HL-60 (cell line): Measurements from ENCODE around the gene CXXC4.

Experiments used
- DNase-seq, 2 experiments: peaks; one replicate each; pipeline ENCODE4 v3.0.0-alpha.2; 2010 to 2020; ENCODE audit warnings: low read depth in 1 of 2, low spot score in 1 of 2
- H3K27ac ChIP-seq: fragments of 250-450 bp; sonication (Bioruptor Pico); replicated peaks from 2 replicates; pipeline ENCODE4 v1.5.1; 2020; ENCODE audit warnings: mild to moderate bottlenecking, moderate library complexity
- H3K27me3 ChIP-seq: fragments of 250-450 bp; sonication (Bioruptor Pico); 2 replicates; pipeline ENCODE4 v1.5.1; 2021; ENCODE audit warnings: mild to moderate bottlenecking, moderate library complexity; ENCODE audit not compliant: insufficient read depth, poor library complexity, severe bottlenecking
- H3K4me3 ChIP-seq: replicated peaks from 2 replicates; pipeline ENCODE4 v1.5.1; 2011; ENCODE audit warnings: mild to moderate bottlenecking, control low read depth, low read length; ENCODE audit not compliant: insufficient read depth
- CTCF ChIP-seq: IDR thresholded peaks from one replicate; pipeline ENCODE4 v1.5.1; 2011; ENCODE audit warnings: low read length, control low read depth, inconsistent platforms; ENCODE audit not compliant: insufficient read depth
- GABPA ChIP-seq: IDR thresholded peaks from 2 replicates; pipeline ENCODE4 v1.6.1; 2012; ENCODE audit warnings: low read depth
- POLR2AphosphoS5 ChIP-seq: IDR thresholded peaks from 2 replicates; pipeline ENCODE4 v1.6.1; 2012; ENCODE audit warnings: low read depth
- REST ChIP-seq: IDR thresholded peaks from 2 replicates; pipeline ENCODE4 v1.6.1; 2012; ENCODE audit warnings: low read depth; ENCODE audit not compliant: insufficient replicate concordance
- SPI1 ChIP-seq: IDR thresholded peaks from 2 replicates; pipeline ENCODE4 v1.6.1; 2012; ENCODE audit warnings: low read depth, mild to moderate bottlenecking, borderline replicate concordance
- long read RNA-seq: library from polyadenylated mRNA; unstranded; transcript quantifications from one replicate; pipeline ENCODE4 v2.0.0, GENCODE V29; 2020

CXXC4 gene
- long read RNA-seq: 0 reads

GRCh38 chr4:104494822-104495559, at the start of gene CXXC4:
Gene CXXC4, minus strand, starts transcription at chr4:104494894. Its CDS starts 3,092 bp downstream, at chr4:104491802.
- DNase-seq: peak in 1 of 2 experiments; percentile 8
- H3K27ac ChIP-seq: no peak within 1 kb of the TSS
- no peak for TF ChIP-seq SPI1
- no peak for TF ChIP-seq REST
- TF ChIP-seq CTCF: no peak
- TF ChIP-seq POLR2AphosphoS5: peak; percentile 28
- peaks cover 50% of the 10 kb centered on the region for H3K27me3 ChIP-seq
- H3K4me3 ChIP-seq: no peak within 1 kb of the TSS

- TF ChIP-seq SPI1: no peak
- TF ChIP-seq POLR2AphosphoS5: no peak
- TF ChIP-seq REST: no peak
- no peak for TF ChIP-seq GABPA
- no peak for TF ChIP-seq CTCF
- no peak for DNase-seq
- Histone ChIP-seq H3K27me3 (peaks cover 2% of the 10 kb centered on the region), H3K4me3 (no peak overlapping the region), H3K27ac (no peak overlapping the region)
These were observed 38.5 kb upstream of the CXXC4 start for GRCh38 chr4:104533156-104533555.

GRCh38 chr4:104532677-104533076, 38.0 kb upstream of the CXXC4 start:
- no peak for DNase-seq
- Histone ChIP-seq H3K27me3 (peaks cover 2% of the 10 kb centered on the region), H3K27ac (no peak overlapping the region), H3K4me3 (no peak overlapping the region)
- TF ChIP-seq GABPA (no peak), POLR2AphosphoS5 (no peak), CTCF (no peak), SPI1 (no peak), REST (no peak)
